Diencephalon (tissue), 1 donor: ENCODE data around the gene PAGE1. TPM values are rescaled to one million over a fixed set of nuclear protein-coding genes. Genes with fewer than 3 reads are reported as not detected.

ENCODE experiments used
- total RNA-seq: library from RNA; depleted of rRNA; stranded (reverse); fragments of >200 nt; gene quantifications from one replicate; pipeline ENCODE4 v1.2.3, GENCODE V29; 2014

The PAGE1 gene, protein sequence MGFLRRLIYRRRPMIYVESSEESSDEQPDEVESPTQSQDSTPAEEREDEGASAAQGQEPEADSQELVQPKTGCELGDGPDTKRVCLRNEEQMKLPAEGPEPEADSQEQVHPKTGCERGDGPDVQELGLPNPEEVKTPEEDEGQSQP
- not detected for total RNA-seq

DNA sequence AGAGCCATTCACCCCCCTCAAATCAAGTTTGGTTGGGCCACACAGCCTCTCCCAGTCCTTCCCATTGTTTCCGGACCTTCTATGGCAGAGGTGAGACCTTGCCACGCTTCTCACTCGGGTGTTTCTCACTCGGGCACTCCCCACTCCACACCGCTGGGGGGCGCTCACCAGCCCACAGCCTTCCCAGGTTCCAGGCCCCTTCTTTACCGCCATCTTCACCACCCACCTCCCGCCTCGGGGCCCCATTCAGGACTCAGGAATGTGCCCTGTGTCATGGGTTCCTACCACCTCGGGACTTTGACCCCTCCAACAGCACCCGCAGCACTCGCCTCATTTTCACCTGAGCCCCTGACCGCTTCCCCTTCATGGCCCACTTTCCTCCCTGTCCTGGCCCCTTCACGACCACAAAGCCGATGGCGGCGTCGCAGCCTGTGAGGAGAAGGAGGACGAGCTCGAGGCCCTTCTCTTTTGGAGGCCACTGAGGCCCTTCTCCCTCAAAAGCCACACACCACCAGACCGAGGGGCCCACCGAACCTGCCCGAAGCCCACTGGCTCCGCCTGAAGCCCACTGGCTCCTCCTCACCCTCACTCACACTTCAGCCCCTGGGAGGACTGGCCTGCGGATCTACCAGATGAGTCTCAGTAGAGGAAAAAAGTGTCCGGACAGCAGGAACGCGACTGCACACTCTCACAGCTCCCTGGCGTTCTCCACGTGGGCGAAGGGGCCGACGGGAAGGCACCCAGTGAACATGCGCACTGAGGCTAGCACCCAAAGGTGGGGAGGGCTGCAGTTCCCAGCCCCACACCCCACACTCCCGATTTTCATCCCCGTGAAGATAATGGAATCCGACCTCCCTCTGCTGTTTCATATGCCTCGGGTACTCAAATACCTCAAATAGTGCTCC, at the start of gene PAGE1:
Gene PAGE1 (minus strand): TSS at position 709 of the 905 bp plus-strand sequence. CDS start 1,214 bp downstream, outside the sequence.

Other genes starting within 250 kb of the PAGE1 start
- gene GAGE12C, start 163.8 kb downstream of the PAGE1 start, total RNA-seq = not detected
- gene GAGE12D, start 154.3 kb downstream of the PAGE1 start, total RNA-seq = not detected
- gene GAGE12E, start 144.7 kb downstream of the PAGE1 start, total RNA-seq = not detected
- not detected for gene GAGE12F, start 135.1 kb downstream of the PAGE1 start, total RNA-seq
- not detected for gene GAGE12G, start 125.6 kb downstream of the PAGE1 start, total RNA-seq
- gene GAGE12H, start 116.0 kb downstream of the PAGE1 start, total RNA-seq = not detected
- not detected for gene GAGE2A, start 106.5 kb downstream of the PAGE1 start, total RNA-seq
- gene GAGE1, start 97.0 kb downstream of the PAGE1 start, total RNA-seq = not detected
- gene PAGE4, start 133.3 kb upstream of the PAGE1 start, total RNA-seq = not detected
- gene USP27X, start 183.5 kb upstream of the PAGE1 start, total RNA-seq = 17.5 TPM
- gene CLCN5, start 226.6 kb upstream of the PAGE1 start, total RNA-seq = 9.9 TPM